Activated T-helper 1 cell treated with anti-CD3 and anti-CD28 coated beads, Interleukin-12 subunit alpha, Interleukin-12 subunit beta, Interleukin-2, Interleukin-4 antibody, amounts not matched to agents 30 ng/mL and 10 ng/mL and 1 ng/mL, durations not matched to agents 14 hours and 24 hours and 36 hours (primary cell): ENCODE data around the gene ZNF429. TPM values are rescaled to one million over a fixed set of nuclear protein-coding genes. Genes with fewer than 3 reads are reported as not detected.
"Not testable (repeated sequence)": the region's sequence is repeated elsewhere in the genome, so short reads cannot be mapped to it uniquely, and the experiment has no call there.

ENCODE experiments used
- DNase-seq: peaks from one replicate; pipeline ENCODE4 v3.0.0; 2021; ENCODE audit warnings: low spot score
- H3K27ac Mint-ChIP-seq: one replicate; pipeline ENCODE4 v1.8.0; 2021; ENCODE audit warnings: mild to moderate bottlenecking, mixed read lengths
- H3K27me3 Mint-ChIP-seq: one replicate; pipeline ENCODE4 v1.8.0; 2022; ENCODE audit warnings: mild to moderate bottlenecking, moderate library complexity, mixed read lengths; ENCODE audit not compliant: insufficient read depth
- H3K36me3 Mint-ChIP-seq: one replicate; pipeline ENCODE4 v1.8.0; 2021; ENCODE audit warnings: low read depth, mixed read lengths
- H3K4me1 Mint-ChIP-seq: one replicate; pipeline ENCODE4 v1.8.0; 2021; ENCODE audit warnings: low read depth, mixed read lengths
- H3K4me3 Mint-ChIP-seq: one replicate; pipeline ENCODE4 v1.8.0; 2021; ENCODE audit warnings: mild to moderate bottlenecking, moderate library complexity, mixed read lengths
- H3K9me3 Mint-ChIP-seq: one replicate; pipeline ENCODE4 v1.8.0; 2021; ENCODE audit warnings: mixed read lengths
- intact Hi-C: fragments of 100-400 bp; cut with micrococcal nuclease; formaldehyde crosslinking; loops from one replicate; pipeline ENCODE4 v1.15.1; 2024
- total RNA-seq: library from RNA; stranded (reverse); gene quantifications from 2 replicates; pipeline ENCODE4 v1.2.3, GENCODE V29; 2022

ZNF429 gene
- total RNA-seq, 1 donor from 2014 or later = 2.6 TPM

DNA sequence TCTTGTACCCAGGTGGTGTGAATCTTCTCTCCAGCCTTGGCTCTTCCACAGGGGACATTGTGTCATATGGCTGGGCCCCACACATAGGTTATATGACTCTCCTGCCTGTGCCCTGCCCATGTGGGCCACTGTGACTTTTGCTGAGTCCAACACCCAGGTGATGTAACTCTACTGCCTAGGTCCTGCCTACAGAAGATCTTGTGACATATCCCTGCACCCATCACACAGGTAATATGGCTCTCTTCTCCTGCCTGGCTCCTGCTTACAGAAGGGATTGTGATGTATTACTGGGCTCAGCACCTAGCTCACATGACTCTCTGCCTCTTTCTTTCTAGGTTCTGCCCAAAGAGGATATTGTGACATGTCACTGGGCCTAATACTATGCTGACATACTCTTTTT is 19.5 kb upstream of the ZNF429 start:
- DNase-seq = no peak
- intact Hi-C loops = no loop called here
- Mint-ChIP-seq H3K9me3 (peaks cover 52% of the 10 kb centered on the region), H3K4me3 (no peak overlapping the region), H3K4me1 (no peaks in the 10 kb centered on the region), H3K27me3 (no peaks in the 10 kb centered on the region), H3K27ac (no peak overlapping the region), H3K36me3 (peaks cover 7% of the 10 kb centered on the region)

DNA sequence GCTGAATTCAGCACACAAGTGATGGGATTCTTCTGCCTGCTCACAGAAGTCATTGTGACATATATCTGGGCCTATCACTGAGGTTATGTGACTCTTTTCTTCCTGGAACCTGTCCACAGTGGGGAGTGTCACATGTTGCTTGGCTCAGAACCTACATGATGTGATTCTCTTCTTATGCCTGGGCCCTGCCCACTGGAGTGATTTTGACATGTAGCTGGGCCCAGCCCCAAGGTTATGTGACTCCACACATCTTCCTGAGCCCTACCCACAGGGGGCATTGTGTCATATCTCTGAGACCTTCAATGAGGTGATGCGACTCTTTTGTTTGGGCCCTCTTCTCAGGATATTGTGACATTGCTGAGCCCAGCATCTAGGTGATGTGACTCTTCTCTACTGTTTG is 17.4 kb upstream of the ZNF429 start:
- no peak for DNase-seq
- H3K27ac Mint-ChIP-seq = no peak overlapping the region
- intact Hi-C loops = no loop called here
- H3K4me1 Mint-ChIP-seq = no peaks in the 10 kb centered on the region
- no peaks in the 10 kb centered on the region for H3K27me3 Mint-ChIP-seq
- H3K9me3 Mint-ChIP-seq = peaks cover 60% of the 10 kb centered on the region
- no peak overlapping the region for H3K4me3 Mint-ChIP-seq
- peaks cover 7% of the 10 kb centered on the region for H3K36me3 Mint-ChIP-seq

GRCh38 chr19:21491146-21491545 is 14.3 kb upstream of the ZNF429 start:
- H3K4me1 Mint-ChIP-seq = no peaks in the 10 kb centered on the region
- intact Hi-C loops = no loop called here
- H3K9me3 Mint-ChIP-seq = peaks cover 71% of the 10 kb centered on the region
- H3K27ac Mint-ChIP-seq = no peak overlapping the region
- no peaks in the 10 kb centered on the region for H3K27me3 Mint-ChIP-seq
- DNase-seq = no peak
- peaks cover 7% of the 10 kb centered on the region for H3K36me3 Mint-ChIP-seq
- H3K4me3 Mint-ChIP-seq = no peak overlapping the region

GRCh38 chr19:21492947-21493906 is 12.2 kb upstream of the ZNF429 start:
- no peaks in the 10 kb centered on the region for H3K27me3 Mint-ChIP-seq
- peaks cover 79% of the 10 kb centered on the region for H3K9me3 Mint-ChIP-seq
- intact Hi-C loops = no loop called here
- peaks cover 1% of the 10 kb centered on the region for H3K36me3 Mint-ChIP-seq
- no peak overlapping the region for H3K27ac Mint-ChIP-seq
- H3K4me1 Mint-ChIP-seq = no peaks in the 10 kb centered on the region
- no peak for DNase-seq
- no peak overlapping the region for H3K4me3 Mint-ChIP-seq

DNA sequence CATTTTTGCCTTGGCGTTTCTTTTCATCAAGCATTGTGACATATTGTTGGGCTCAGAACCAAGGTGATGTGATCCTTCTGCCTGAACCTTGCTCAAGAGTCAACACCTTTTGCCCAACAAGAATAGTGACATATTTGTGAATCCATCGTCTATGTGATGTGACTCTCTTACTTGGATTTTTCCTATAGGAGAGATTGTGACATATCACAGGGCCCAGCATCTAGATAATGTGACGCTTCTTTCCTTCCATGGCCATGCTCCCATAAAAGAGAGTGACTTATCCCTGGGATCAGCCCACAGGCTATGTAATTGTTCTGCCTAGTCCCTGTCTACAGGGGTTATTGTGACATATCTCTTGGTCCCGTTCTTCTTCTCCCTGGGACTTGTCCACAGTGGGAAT is 8.5 kb upstream of the ZNF429 start:
- no peaks in the 10 kb centered on the region for H3K4me1 Mint-ChIP-seq
- no peak overlapping the region for H3K27ac Mint-ChIP-seq
- H3K4me3 Mint-ChIP-seq = no peak overlapping the region
- H3K9me3 Mint-ChIP-seq = peaks cover 64% of the 10 kb centered on the region
- no peaks in the 10 kb centered on the region for H3K27me3 Mint-ChIP-seq
- DNase-seq = no peak
- intact Hi-C loops = no loop called here
- H3K36me3 Mint-ChIP-seq = no peaks in the 10 kb centered on the region

- peaks cover 56% of the 10 kb centered on the region for H3K9me3 Mint-ChIP-seq
- no peaks in the 10 kb centered on the region for H3K27me3 Mint-ChIP-seq
- intact Hi-C loops = no loop called here
- no peaks in the 10 kb centered on the region for H3K4me1 Mint-ChIP-seq
- no peak overlapping the region for H3K4me3 Mint-ChIP-seq
- H3K27ac Mint-ChIP-seq = no peak overlapping the region
- H3K36me3 Mint-ChIP-seq = no peaks in the 10 kb centered on the region
- DNase-seq = no peak
Measured at GRCh38 chr19:21498651-21499050, 6.8 kb upstream of the ZNF429 start.

DNA sequence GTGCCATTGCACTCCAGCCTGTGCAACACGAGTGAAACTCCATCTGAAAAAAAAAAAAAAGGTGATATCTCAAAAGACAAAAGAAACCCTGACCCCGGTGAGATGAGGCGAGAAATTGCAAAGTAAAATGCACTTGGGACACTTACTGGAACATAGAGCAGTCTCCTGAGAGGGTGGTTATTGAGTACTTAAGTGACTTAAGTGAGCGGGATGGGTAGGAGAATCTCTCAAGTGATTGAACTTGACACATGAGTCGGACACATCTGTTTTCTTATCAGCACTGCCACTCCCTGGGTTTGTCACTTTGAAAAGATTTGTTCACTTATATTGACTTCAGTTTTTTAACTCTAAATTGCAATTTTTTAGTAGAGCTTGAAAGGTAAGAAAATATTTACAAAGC is 2.8 kb downstream of the ZNF429 start:
- no peak overlapping the region for H3K27ac Mint-ChIP-seq
- DNase-seq = no peak
- no peak overlapping the region for H3K4me3 Mint-ChIP-seq
- H3K9me3 Mint-ChIP-seq = peaks cover 34% of the 10 kb centered on the region
- intact Hi-C loops = loop anchor here (5.0 kb wide), 3 partner anchors 144 to 586 kb away; partner anchors contain the start of gene ZNF85
- peaks cover 9% of the 10 kb centered on the region for H3K4me1 Mint-ChIP-seq
- H3K27me3 Mint-ChIP-seq = no peaks in the 10 kb centered on the region
- H3K36me3 Mint-ChIP-seq = peaks cover 14% of the 10 kb centered on the region

DNA sequence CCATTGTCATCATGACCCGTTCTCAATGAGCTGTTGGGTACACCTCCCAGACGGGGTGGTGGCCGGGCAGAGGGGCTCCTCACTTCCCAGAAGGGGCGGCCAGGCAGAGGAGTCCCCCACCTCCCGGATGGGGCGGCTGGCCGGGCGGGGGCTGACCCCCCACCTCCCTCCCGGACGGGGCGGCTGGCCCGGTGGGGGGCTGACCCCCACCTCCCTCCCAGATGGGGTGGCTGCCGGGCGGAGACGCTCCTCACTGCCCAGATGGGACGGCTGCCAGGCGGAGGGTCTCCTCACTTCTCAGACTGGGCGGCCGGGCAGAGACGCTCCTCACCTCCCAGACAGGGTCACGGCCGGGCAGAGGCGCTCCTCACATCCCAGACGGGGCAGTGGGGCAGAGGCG is 5.7 kb downstream of the ZNF429 start:
- Mint-ChIP-seq H3K36me3 (peaks cover 15% of the 10 kb centered on the region), H3K9me3 (peaks cover 44% of the 10 kb centered on the region)
- H3K4me3 Mint-ChIP-seq, H3K27me3 Mint-ChIP-seq, H3K27ac Mint-ChIP-seq, H3K4me1 Mint-ChIP-seq, intact Hi-C loops, DNase-seq: not testable (repeated sequence)

DNA sequence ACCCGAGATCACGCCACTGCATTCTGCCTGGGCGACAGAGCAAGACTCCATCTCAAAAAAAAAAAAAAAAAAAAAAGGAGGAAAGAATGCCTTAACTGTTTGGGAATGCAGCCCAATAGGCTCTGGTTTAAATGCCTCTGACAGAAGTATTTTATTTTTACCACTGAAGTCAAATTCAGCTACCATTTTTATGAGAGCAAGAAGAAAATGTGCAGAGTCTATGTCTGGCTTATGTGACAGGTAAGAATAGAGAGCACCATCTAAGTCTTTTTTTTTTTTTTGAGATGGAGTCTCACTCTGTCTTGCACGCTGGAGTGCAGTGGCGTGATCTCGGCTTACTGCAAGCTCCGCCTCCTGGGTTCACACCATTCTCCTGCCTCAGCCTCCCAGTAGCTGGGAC is 7.2 kb downstream of the ZNF429 start:
- H3K27me3 Mint-ChIP-seq = not testable (repeated sequence)

GRCh38 chr19:21513651-21514050 is 8.2 kb downstream of the ZNF429 start:
- Mint-ChIP-seq H3K9me3 (peaks cover 52% of the 10 kb centered on the region), H3K4me3 (no peak overlapping the region), H3K36me3 (peaks cover 13% of the 10 kb centered on the region), H3K27ac (no peak overlapping the region), H3K4me1 (no peaks in the 10 kb centered on the region), H3K27me3 (no peaks in the 10 kb centered on the region)
- intact Hi-C loops = no loop called here
- DNase-seq = no peak

More for the DNA sequence above, 7.2 kb downstream of the ZNF429 start:
- Mint-ChIP-seq H3K9me3 (peaks cover 53% of the 10 kb centered on the region), H3K36me3 (peaks cover 16% of the 10 kb centered on the region)
- H3K4me1 Mint-ChIP-seq, H3K4me3 Mint-ChIP-seq, DNase-seq, intact Hi-C loops, H3K27ac Mint-ChIP-seq: not testable (repeated sequence)

DNA sequence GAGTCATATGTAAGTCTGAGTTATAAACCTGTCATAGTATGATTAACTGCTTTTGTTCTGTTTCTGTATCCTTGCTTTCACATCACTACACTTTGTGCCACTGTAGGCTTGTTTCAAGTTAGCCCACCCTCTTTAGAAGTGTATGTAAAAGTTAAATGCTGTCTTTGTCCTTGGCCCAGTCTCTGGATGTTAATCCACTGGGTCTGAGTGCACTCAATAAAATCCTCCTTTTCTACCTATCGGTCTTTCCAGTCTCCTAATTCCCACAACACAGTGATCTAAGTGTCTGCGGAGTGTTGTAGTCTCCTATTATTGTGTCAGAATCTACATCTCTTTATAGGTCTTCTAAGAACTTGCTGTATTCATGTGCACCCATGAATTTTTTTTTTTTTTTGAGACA is 14.1 kb downstream of the ZNF429 start:
- H3K4me3 Mint-ChIP-seq = no peak overlapping the region
- H3K4me1 Mint-ChIP-seq = no peaks in the 10 kb centered on the region
- no peaks in the 10 kb centered on the region for H3K27me3 Mint-ChIP-seq
- peaks cover 21% of the 10 kb centered on the region for H3K36me3 Mint-ChIP-seq
- H3K27ac Mint-ChIP-seq = no peak overlapping the region
- no peak for DNase-seq
- H3K9me3 Mint-ChIP-seq = peaks cover 64% of the 10 kb centered on the region
- intact Hi-C loops = no loop called here

GRCh38 chr19:21532904-21533303 is 27.5 kb downstream of the ZNF429 start:
- H3K27me3 Mint-ChIP-seq = no peaks in the 10 kb centered on the region
- H3K36me3 Mint-ChIP-seq = peaks cover 16% of the 10 kb centered on the region
- H3K4me1 Mint-ChIP-seq = no peaks in the 10 kb centered on the region
- DNase-seq = no peak
- no peak overlapping the region for H3K4me3 Mint-ChIP-seq
- H3K27ac Mint-ChIP-seq = no peak overlapping the region
- peaks cover 41% of the 10 kb centered on the region for H3K9me3 Mint-ChIP-seq
- intact Hi-C loops = no loop called here

DNA sequence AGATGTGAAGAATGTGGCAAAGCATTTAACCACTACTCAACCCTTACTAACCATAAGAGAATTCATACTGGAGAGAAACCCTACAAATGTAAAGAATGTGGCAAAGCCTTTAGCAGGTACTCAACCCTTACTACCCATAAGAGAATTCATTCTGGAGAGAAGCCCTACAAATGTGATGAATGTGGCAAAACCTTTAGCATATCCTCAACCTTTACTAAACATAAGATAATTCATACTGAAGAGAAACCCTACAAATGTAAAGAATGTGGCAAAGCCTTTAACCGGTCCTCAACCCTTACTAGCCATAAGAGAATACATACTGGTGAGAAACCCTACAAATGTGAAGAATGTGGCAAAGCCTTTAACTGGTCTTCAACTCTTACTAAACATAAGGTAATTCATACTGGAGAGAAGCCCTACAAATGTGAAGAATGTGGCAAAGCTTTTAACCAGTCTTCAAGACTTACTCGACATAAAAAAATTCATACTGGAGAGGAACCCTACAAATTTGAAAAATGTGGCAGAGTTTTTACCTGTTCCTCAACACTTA is 31.4 kb downstream of the ZNF429 start:
- H3K27ac Mint-ChIP-seq, intact Hi-C loops, H3K27me3 Mint-ChIP-seq, H3K4me3 Mint-ChIP-seq, H3K4me1 Mint-ChIP-seq, DNase-seq: not testable (repeated sequence)
- Mint-ChIP-seq H3K36me3 (peaks cover 12% of the 10 kb centered on the region), H3K9me3 (peaks cover 50% of the 10 kb centered on the region)
